Measurements from ENCODE around the gene DLGAP1.

Gene DLGAP1

GRCh38 chr18:4108016-4108415 lies 347.1 kb downstream of the DLGAP1 start:
- Mint-ChIP-seq H3K27me3 (no peaks in the 10 kb centered on the region), H3K36me3 (no peaks in the 10 kb centered on the region), H3K4me1 (no peaks in the 10 kb centered on the region), H3K27ac (no peak overlapping the region), H3K9me3 (no peaks in the 10 kb centered on the region), H3K4me3 (no peak overlapping the region)
- DNase-seq (no peak), ATAC-seq (replicated peaks) (no peak)

GRCh38 chr18:4107049-4107467 lies 348.0 kb downstream of the DLGAP1 start:
- no peak for ATAC-seq (replicated peaks)
- no peak for DNase-seq
- H3K4me1 Mint-ChIP-seq, result no peaks in the 10 kb centered on the region
- no peak overlapping the region for H3K27ac Mint-ChIP-seq
- H3K4me3 Mint-ChIP-seq, result no peak overlapping the region
- H3K27me3 Mint-ChIP-seq, result no peaks in the 10 kb centered on the region
- H3K36me3 Mint-ChIP-seq, result no peaks in the 10 kb centered on the region
- H3K9me3 Mint-ChIP-seq, result no peaks in the 10 kb centered on the region

- H3K4me3 Mint-ChIP-seq, result no peak overlapping the region
- ATAC-seq (replicated peaks) (peak in 1 of 2 donors; percentile 53), DNase-seq (peak; percentile 6)
- no peaks in the 10 kb centered on the region for H3K9me3 Mint-ChIP-seq
- H3K27ac Mint-ChIP-seq, result no peak overlapping the region
- H3K36me3 Mint-ChIP-seq, result no peaks in the 10 kb centered on the region
- no peaks in the 10 kb centered on the region for H3K27me3 Mint-ChIP-seq
- H3K4me1 Mint-ChIP-seq, result no peaks in the 10 kb centered on the region
These were observed 348.6 kb downstream of the DLGAP1 start for GRCh38 chr18:4106407-4107033.

- Mint-ChIP-seq H3K36me3 (no peaks in the 10 kb centered on the region), H3K9me3 (peaks cover 0 to 1% of the 10 kb centered on the region in 2 donors), H3K4me1 (no peaks in the 10 kb centered on the region), H3K27ac (no peak overlapping the region), H3K27me3 (no peaks in the 10 kb centered on the region), H3K4me3 (no peak overlapping the region)
- ATAC-seq (replicated peaks) (no peak), DNase-seq (no peak)
These were observed 352.2 kb downstream of the DLGAP1 start for GRCh38 chr18:4102901-4103300.

GRCh38 chr18:4101009-4101408 lies 354.1 kb downstream of the DLGAP1 start:
- ATAC-seq (replicated peaks), result no peak
- H3K9me3 Mint-ChIP-seq, result peaks cover 0 to 1% of the 10 kb centered on the region in 2 donors
- no peaks in the 10 kb centered on the region for H3K4me1 Mint-ChIP-seq
- H3K27me3 Mint-ChIP-seq, result no peaks in the 10 kb centered on the region
- no peak overlapping the region for H3K27ac Mint-ChIP-seq
- no peak for DNase-seq
- no peak overlapping the region for H3K4me3 Mint-ChIP-seq
- no peaks in the 10 kb centered on the region for H3K36me3 Mint-ChIP-seq

GRCh38 chr18:4096486-4096885 lies 358.6 kb downstream of the DLGAP1 start:
- peaks cover 0 to 1% of the 10 kb centered on the region in 2 donors for H3K9me3 Mint-ChIP-seq
- no peak overlapping the region for H3K27ac Mint-ChIP-seq
- H3K4me3 Mint-ChIP-seq, result no peak overlapping the region
- H3K36me3 Mint-ChIP-seq, result no peaks in the 10 kb centered on the region
- ATAC-seq (replicated peaks) (no peak), DNase-seq (no peak)
- no peaks in the 10 kb centered on the region for H3K4me1 Mint-ChIP-seq
- no peaks in the 10 kb centered on the region for H3K27me3 Mint-ChIP-seq

- H3K36me3 Mint-ChIP-seq, result no peaks in the 10 kb centered on the region
- no peak overlapping the region for H3K27ac Mint-ChIP-seq
- no peak overlapping the region for H3K4me3 Mint-ChIP-seq
- DNase-seq (no peak), ATAC-seq (replicated peaks) (no peak)
- no peaks in the 10 kb centered on the region for H3K4me1 Mint-ChIP-seq
- H3K27me3 Mint-ChIP-seq, result no peaks in the 10 kb centered on the region
- H3K9me3 Mint-ChIP-seq, result peaks cover 3 to 6% of the 10 kb centered on the region in 2 donors
These were observed 361.4 kb downstream of the DLGAP1 start for GRCh38 chr18:4093676-4094075.

- Mint-ChIP-seq H3K4me3 (no peak overlapping the region), H3K4me1 (no peaks in the 10 kb centered on the region), H3K9me3 (peaks cover 7 to 9% of the 10 kb centered on the region in 2 donors), H3K27ac (no peak overlapping the region), H3K36me3 (no peaks in the 10 kb centered on the region), H3K27me3 (peaks cover 0 to 5% of the 10 kb centered on the region in 2 donors)
- DNase-seq (no peak), ATAC-seq (replicated peaks) (no peak)
These were observed 370.7 kb downstream of the DLGAP1 start for GRCh38 chr18:4084382-4084900.

- DNase-seq (no peak), ATAC-seq (replicated peaks) (no peak)
- H3K9me3 Mint-ChIP-seq, result peaks cover 0 to 2% of the 10 kb centered on the region in 2 donors
- no peaks in the 10 kb centered on the region for H3K36me3 Mint-ChIP-seq
- H3K4me1 Mint-ChIP-seq, result no peaks in the 10 kb centered on the region
- no peak overlapping the region for H3K4me3 Mint-ChIP-seq
- H3K27me3 Mint-ChIP-seq, result peaks cover 0 to 5% of the 10 kb centered on the region in 2 donors
- H3K27ac Mint-ChIP-seq, result no peak overlapping the region
These were observed 376.9 kb downstream of the DLGAP1 start for GRCh38 chr18:4078246-4078645.

- Mint-ChIP-seq H3K9me3 (peaks cover 0 to 2% of the 10 kb centered on the region in 2 donors), H3K36me3 (no peaks in the 10 kb centered on the region), H3K4me3 (no peak overlapping the region), H3K27me3 (peaks cover 0 to 5% of the 10 kb centered on the region in 2 donors), H3K27ac (no peak overlapping the region), H3K4me1 (no peaks in the 10 kb centered on the region)
- DNase-seq (no peak), ATAC-seq (replicated peaks) (no peak)
These were observed 377.4 kb downstream of the DLGAP1 start for GRCh38 chr18:4077721-4078120.

- Mint-ChIP-seq H3K4me1 (no peaks in the 10 kb centered on the region), H3K27ac (no peak overlapping the region), H3K9me3 (peaks cover 0 to 2% of the 10 kb centered on the region in 2 donors), H3K36me3 (no peaks in the 10 kb centered on the region), H3K4me3 (no peak overlapping the region), H3K27me3 (peaks cover 0 to 5% of the 10 kb centered on the region in 2 donors)
- ATAC-seq (replicated peaks) (no peak), DNase-seq (no peak)
These were observed 377.9 kb downstream of the DLGAP1 start for GRCh38 chr18:4077204-4077603.

GRCh38 chr18:4074647-4075046 lies 380.5 kb downstream of the DLGAP1 start:
- Mint-ChIP-seq H3K4me1 (no peaks in the 10 kb centered on the region), H3K27ac (no peak overlapping the region), H3K36me3 (no peaks in the 10 kb centered on the region)

GRCh38 chr18:4069183-4069582 lies 385.9 kb downstream of the DLGAP1 start:
- Mint-ChIP-seq H3K27ac (no peak overlapping the region), H3K36me3 (no peaks in the 10 kb centered on the region), H3K4me3 (no peak overlapping the region), H3K4me1 (no peaks in the 10 kb centered on the region), H3K9me3 (peaks cover 9 to 10% of the 10 kb centered on the region in 2 donors), H3K27me3 (peaks cover 0 to 13% of the 10 kb centered on the region in 2 donors)
- ATAC-seq (replicated peaks), result no peak
- no peak for DNase-seq

More at GRCh38 chr18:4074647-4075046, 380.5 kb downstream of the DLGAP1 start:
- Mint-ChIP-seq H3K9me3 (peaks cover 0 to 2% of the 10 kb centered on the region in 2 donors), H3K4me3 (no peak overlapping the region), H3K27me3 (peaks cover 0 to 4% of the 10 kb centered on the region in 2 donors)
- DNase-seq (no peak), ATAC-seq (replicated peaks) (no peak)

- Mint-ChIP-seq H3K27me3 (peaks cover 0 to 13% of the 10 kb centered on the region in 2 donors), H3K36me3 (no peaks in the 10 kb centered on the region), H3K27ac (no peak overlapping the region), H3K4me3 (no peak overlapping the region), H3K4me1 (no peaks in the 10 kb centered on the region), H3K9me3 (peaks cover 9 to 10% of the 10 kb centered on the region in 2 donors)
- peak; percentile 1 for DNase-seq
- ATAC-seq (replicated peaks), result peak; percentile 51 to 56
These were observed 386.5 kb downstream of the DLGAP1 start for GRCh38 chr18:4068552-4069158.

GRCh38 chr18:4063545-4063944 lies 391.6 kb downstream of the DLGAP1 start:
- ATAC-seq (replicated peaks) (no peak), DNase-seq (no peak)
- peaks cover 17 to 19% of the 10 kb centered on the region in 2 donors for H3K9me3 Mint-ChIP-seq
- H3K4me1 Mint-ChIP-seq, result no peaks in the 10 kb centered on the region
- no peak overlapping the region for H3K27ac Mint-ChIP-seq
- H3K36me3 Mint-ChIP-seq, result no peaks in the 10 kb centered on the region
- peaks cover 0 to 5% of the 10 kb centered on the region in 2 donors for H3K27me3 Mint-ChIP-seq
- no peak overlapping the region for H3K4me3 Mint-ChIP-seq

Data from stimulated activated naive B cell treated with anti-CD40 and anti-IgM and Interleukin-4, amounts not matched to agents 10 μg/mL and 1 μg/mL and 100 μg/mL, for 72 hours (primary cell).